Breast epithelium (tissue), 4 donors: ENCODE measurements around the gene NATD1. TPM values are rescaled to one million over a fixed set of nuclear protein-coding genes. Genes with fewer than 3 reads are reported as not detected.

Source experiments
- DNase-seq, 2 donors: peaks; one replicate each; pipeline ENCODE4 v3.0.0-alpha.2; 2019; ENCODE audit warnings: low spot score in 2 of 2
- H3K27ac ChIP-seq, 2 donors: fragments of 200-600 bp; sonication (generic) in 1 of 2; one replicate each; pipeline ENCODE4 v1.5.1; 2016 to 2019; ENCODE audit warnings: mild to moderate bottlenecking in 1 of 2
- H3K27me3 ChIP-seq, 2 donors: fragments of 200-600 bp; sonication (generic) in 1 of 2; one replicate each; pipeline versions ENCODE4 v1.5.1 to v1.6.0; 2017 to 2019; ENCODE audit warnings: control low read depth in 1 of 2, mild to moderate bottlenecking in 1 of 2
- H3K36me3 ChIP-seq: fragments of 200-600 bp; one replicate; pipeline ENCODE4 v1.5.1; 2019
- H3K4me1 ChIP-seq, 2 donors: fragments of 200-600 bp; sonication (generic); one replicate each; pipeline ENCODE4 v1.5.1; 2016 to 2019; ENCODE audit warnings: control low read depth in 1 of 2
- H3K4me3 ChIP-seq, 3 donors: fragments of 200-600 bp; sonication (generic); 1 replicate in 2 of 3; 2 replicates in 1 of 3; pipeline ENCODE4 v1.5.1; 2016 to 2019; ENCODE audit warnings: mild to moderate bottlenecking in 3 of 3, moderate library complexity in 2 of 3
- H3K9me3 ChIP-seq, 2 donors: fragments of 200-600 bp; sonication (generic) in 1 of 2; one replicate each; pipeline ENCODE4 v1.5.1; 2016 to 2019; ENCODE audit warnings: control low read depth in 1 of 2
- POLR2A ChIP-seq: fragments of 450-650 bp; IDR thresholded peaks from one replicate; pipeline ENCODE4 v1.6.1; 2016; ENCODE audit warnings: antibody characterized with exemption, mild to moderate bottlenecking, moderate library complexity
- POLR2AphosphoS5 ChIP-seq, 3 donors: sonication (generic); formaldehyde crosslinking; IDR thresholded peaks; one replicate each; pipeline ENCODE4 v1.6.1; 2017; ENCODE audit warnings: antibody characterized with exemption in 3 of 3
- intact Hi-C: fragments of 100-400 bp; cut with DNase I; formaldehyde crosslinking; loops from one replicate; pipeline ENCODE4 v1.15.1; 2023; ENCODE audit warnings: low total_unique reads
- total RNA-seq, 3 donors: library from RNA; depleted of rRNA; stranded (reverse); fragments of >200 nt; gene quantifications; one replicate each; pipeline ENCODE4 v1.1.0, GENCODE V29; 2016
- TF ChIP-seq, protein P1 (sequence below), 3 donors: fragments of 450-650 bp; IDR thresholded peaks; one replicate each; pipeline ENCODE4 v1.5.1; 2016 to 2017; ENCODE audit warnings: antibody characterized with exemption in 3 of 3, mild to moderate bottlenecking in 3 of 3, moderate library complexity in 3 of 3

NATD1 gene
- total RNA-seq, 3 donors from 2014 or later: 8.2 to 11.8 (median 8.6) TPM

- H3K36me3 ChIP-seq: no peaks in the 10 kb centered on the region
- H3K4me1 ChIP-seq: peaks cover 12 to 29% of the 10 kb centered on the region in 2 donors
- peak; percentile 66 to 89 (median 73) for TF ChIP-seq POLR2AphosphoS5 (IDR thresholded peaks at IDR 0.05)
- TF ChIP-seq, protein P1, sequence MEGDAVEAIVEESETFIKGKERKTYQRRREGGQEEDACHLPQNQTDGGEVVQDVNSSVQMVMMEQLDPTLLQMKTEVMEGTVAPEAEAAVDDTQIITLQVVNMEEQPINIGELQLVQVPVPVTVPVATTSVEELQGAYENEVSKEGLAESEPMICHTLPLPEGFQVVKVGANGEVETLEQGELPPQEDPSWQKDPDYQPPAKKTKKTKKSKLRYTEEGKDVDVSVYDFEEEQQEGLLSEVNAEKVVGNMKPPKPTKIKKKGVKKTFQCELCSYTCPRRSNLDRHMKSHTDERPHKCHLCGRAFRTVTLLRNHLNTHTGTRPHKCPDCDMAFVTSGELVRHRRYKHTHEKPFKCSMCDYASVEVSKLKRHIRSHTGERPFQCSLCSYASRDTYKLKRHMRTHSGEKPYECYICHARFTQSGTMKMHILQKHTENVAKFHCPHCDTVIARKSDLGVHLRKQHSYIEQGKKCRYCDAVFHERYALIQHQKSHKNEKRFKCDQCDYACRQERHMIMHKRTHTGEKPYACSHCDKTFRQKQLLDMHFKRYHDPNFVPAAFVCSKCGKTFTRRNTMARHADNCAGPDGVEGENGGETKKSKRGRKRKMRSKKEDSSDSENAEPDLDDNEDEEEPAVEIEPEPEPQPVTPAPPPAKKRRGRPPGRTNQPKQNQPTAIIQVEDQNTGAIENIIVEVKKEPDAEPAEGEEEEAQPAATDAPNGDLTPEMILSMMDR (IDR thresholded peaks at IDR 0.05): no peak
- no peak for TF ChIP-seq POLR2A
- no peaks in the 10 kb centered on the region for H3K27me3 ChIP-seq
- intact Hi-C loops: no loop called here
- H3K27ac ChIP-seq: peak overlapping the region; percentile 96
- peak; percentile 95 for DNase-seq
- peak overlapping the region; percentile 67 to 90 (median 86) for H3K4me3 ChIP-seq
- no peaks in the 10 kb centered on the region for H3K9me3 ChIP-seq
These were observed 34.7 kb upstream of the NATD1 start for GRCh38 chr17:21287703-21288449.

GRCh38 chr17:21286909-21287702 lies 33.9 kb upstream of the NATD1 start:
- Histone ChIP-seq H3K9me3 (no peaks in the 10 kb centered on the region), H3K36me3 (no peaks in the 10 kb centered on the region), H3K4me1 (peaks cover 12 to 29% of the 10 kb centered on the region in 2 donors), H3K4me3 (peak overlapping the region; percentile 67 to 90 (median 86)), H3K27ac (peak overlapping the region; percentile 96), H3K27me3 (no peaks in the 10 kb centered on the region)
- DNase-seq: no peak
- TF ChIP-seq, protein P1 (IDR thresholded peaks at IDR 0.05): no peak
- TF ChIP-seq POLR2AphosphoS5 (IDR thresholded peaks at IDR 0.05) (no peak), POLR2A (no peak)
- intact Hi-C loops: no loop called here

DNA sequence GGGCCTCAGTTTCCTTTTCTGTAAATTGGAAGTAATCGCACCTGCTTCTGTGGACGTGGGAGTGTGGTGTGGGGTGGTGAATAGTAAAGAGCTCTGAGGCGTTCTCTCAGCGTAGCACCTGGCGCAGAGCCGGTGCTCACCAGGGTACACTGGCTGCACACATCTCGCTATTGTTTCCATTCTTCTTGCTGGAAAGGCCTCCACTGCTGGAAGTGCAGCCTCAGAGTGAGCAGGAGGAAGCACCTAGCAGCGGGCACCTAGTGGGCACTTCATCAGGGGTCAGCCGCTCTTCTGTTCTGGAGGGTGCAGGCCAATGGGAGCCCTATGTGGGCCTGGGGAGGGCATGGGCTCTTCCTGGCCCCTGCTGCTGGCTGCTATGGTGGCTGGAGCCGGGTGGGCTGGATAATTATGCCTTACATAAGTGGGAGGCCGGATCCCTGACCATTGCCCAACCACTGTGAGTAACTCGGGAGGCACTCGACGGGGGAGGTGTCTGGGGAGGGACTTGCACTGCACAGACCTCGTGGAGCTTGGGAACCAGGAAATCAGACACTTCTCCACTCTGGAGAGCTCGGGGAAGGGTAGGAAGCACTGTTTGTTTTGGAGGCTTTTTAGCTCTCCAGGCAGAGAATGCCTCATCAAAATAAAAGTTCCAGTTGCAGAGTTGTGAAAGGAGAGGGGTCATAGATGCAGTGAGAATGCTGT lies 33.0 kb upstream of the NATD1 start:
- intact Hi-C loops: no loop called here
- Histone ChIP-seq H3K27ac (peak overlapping the region; percentile 96), H3K4me3 (peak overlapping the region; percentile 67 to 90 (median 86)), H3K9me3 (no peaks in the 10 kb centered on the region), H3K36me3 (no peaks in the 10 kb centered on the region), H3K27me3 (no peaks in the 10 kb centered on the region), H3K4me1 (peaks cover 12 to 29% of the 10 kb centered on the region in 2 donors)
- peak; percentile 84 to 89 for DNase-seq
- TF ChIP-seq POLR2A (no peak), POLR2AphosphoS5 (IDR thresholded peaks at IDR 0.05) (peak; percentile 35 to 85 (median 59))

- intact Hi-C loops: no loop called here
- Histone ChIP-seq H3K27ac (peak overlapping the region; percentile 96), H3K27me3 (no peaks in the 10 kb centered on the region), H3K9me3 (no peaks in the 10 kb centered on the region), H3K36me3 (no peaks in the 10 kb centered on the region), H3K4me1 (peaks cover 12 to 29% of the 10 kb centered on the region in 2 donors), H3K4me3 (peak overlapping the region; percentile 67 to 90 (median 86))
- peak in 1 of 2 donors; percentile 53 for DNase-seq
- TF ChIP-seq, protein P1 (IDR thresholded peaks at IDR 0.05): no peak
- no peak for TF ChIP-seq POLR2AphosphoS5 (IDR thresholded peaks at IDR 0.05)
- TF ChIP-seq POLR2A: no peak
These were observed 32.2 kb upstream of the NATD1 start for GRCh38 chr17:21285164-21286065.
